Measurements from ENCODE around the gene HIVEP3.
A peak's percentile ranks its signal among the peaks of the same experiment; 100 is the strongest.

Gene HIVEP3

GRCh38 chr1:41715441-41716095 is 203.2 kb downstream of the HIVEP3 start:
- ATAC-seq = no peak

GRCh38 chr1:41714638-41715389 is 203.9 kb downstream of the HIVEP3 start:
- Mint-ChIP-seq H3K4me3 (no peak overlapping the region), H3K27ac (no peak overlapping the region), H3K9me3 (no peaks in the 10 kb centered on the region), H3K4me1 (peaks cover 22% of the 10 kb centered on the region), H3K27me3 (no peaks in the 10 kb centered on the region)
- ATAC-seq = no peak
- DNase-seq = no peak

More at GRCh38 chr1:41715441-41716095, 203.2 kb downstream of the HIVEP3 start:
- Mint-ChIP-seq H3K27me3 (no peaks in the 10 kb centered on the region), H3K4me3 (no peak overlapping the region), H3K4me1 (peaks cover 23% of the 10 kb centered on the region), H3K9me3 (no peaks in the 10 kb centered on the region), H3K27ac (no peak overlapping the region)
- no peak for DNase-seq

- Mint-ChIP-seq H3K4me3 (no peak overlapping the region), H3K27ac (peak overlapping the region in 1 of 2 donors; percentile 74), H3K9me3 (no peaks in the 10 kb centered on the region), H3K4me1 (peaks cover 28% of the 10 kb centered on the region), H3K27me3 (no peaks in the 10 kb centered on the region)
- ATAC-seq = no peak
- DNase-seq = no peak
Observed at GRCh38 chr1:41713557-41714327, 205.0 kb downstream of the HIVEP3 start.

- Mint-ChIP-seq H3K27ac (no peak overlapping the region), H3K9me3 (no peaks in the 10 kb centered on the region), H3K4me1 (peaks cover 34% of the 10 kb centered on the region), H3K4me3 (no peak overlapping the region), H3K27me3 (no peaks in the 10 kb centered on the region)
- DNase-seq = no peak
- no peak for ATAC-seq
Observed at GRCh38 chr1:41713141-41713540, 205.6 kb downstream of the HIVEP3 start.

- Mint-ChIP-seq H3K9me3 (no peaks in the 10 kb centered on the region), H3K4me1 (peaks cover 37% of the 10 kb centered on the region), H3K4me3 (no peak overlapping the region), H3K27me3 (no peaks in the 10 kb centered on the region), H3K27ac (no peak overlapping the region)
- DNase-seq (no peak), ATAC-seq (no peak)
Observed at GRCh38 chr1:41712695-41713094, 206.0 kb downstream of the HIVEP3 start.

- Mint-ChIP-seq H3K4me3 (no peak overlapping the region), H3K27ac (no peak overlapping the region), H3K27me3 (no peaks in the 10 kb centered on the region), H3K4me1 (peaks cover 37% of the 10 kb centered on the region), H3K9me3 (no peaks in the 10 kb centered on the region)
- no peak for DNase-seq
- ATAC-seq = no peak
Observed at GRCh38 chr1:41712081-41712480, 206.6 kb downstream of the HIVEP3 start.

- peaks cover 2% of the 10 kb centered on the region for H3K27me3 Mint-ChIP-seq
- H3K27ac Mint-ChIP-seq = no peak overlapping the region
- H3K4me3 Mint-ChIP-seq = no peak overlapping the region
- DNase-seq (no peak), ATAC-seq (no peak)
- H3K4me1 Mint-ChIP-seq = peaks cover 36% of the 10 kb centered on the region
- no peaks in the 10 kb centered on the region for H3K9me3 Mint-ChIP-seq
Observed at GRCh38 chr1:41711581-41711980, 207.1 kb downstream of the HIVEP3 start.

- H3K27me3 Mint-ChIP-seq = peaks cover 6% of the 10 kb centered on the region
- no peak overlapping the region for H3K4me3 Mint-ChIP-seq
- peaks cover 30% of the 10 kb centered on the region for H3K4me1 Mint-ChIP-seq
- no peaks in the 10 kb centered on the region for H3K9me3 Mint-ChIP-seq
- H3K27ac Mint-ChIP-seq = no peak overlapping the region
- ATAC-seq = no peak
- DNase-seq = no peak
Observed at GRCh38 chr1:41710980-41711379, 207.7 kb downstream of the HIVEP3 start.

GRCh38 chr1:41709873-41710272 is 208.8 kb downstream of the HIVEP3 start:
- Mint-ChIP-seq H3K4me3 (no peak overlapping the region), H3K27ac (no peak overlapping the region), H3K27me3 (peaks cover 6% of the 10 kb centered on the region)

GRCh38 chr1:41709331-41709730 is 209.4 kb downstream of the HIVEP3 start:
- no peak for DNase-seq
- H3K4me1 Mint-ChIP-seq = peaks cover 26% of the 10 kb centered on the region
- no peak overlapping the region for H3K27ac Mint-ChIP-seq
- H3K27me3 Mint-ChIP-seq = peaks cover 6% of the 10 kb centered on the region
- no peaks in the 10 kb centered on the region for H3K9me3 Mint-ChIP-seq
- ATAC-seq = no peak
- no peak overlapping the region for H3K4me3 Mint-ChIP-seq

More at GRCh38 chr1:41709873-41710272, 208.8 kb downstream of the HIVEP3 start:
- no peaks in the 10 kb centered on the region for H3K9me3 Mint-ChIP-seq
- no peak for DNase-seq
- no peak for ATAC-seq
- H3K4me1 Mint-ChIP-seq = peaks cover 26% of the 10 kb centered on the region

- Mint-ChIP-seq H3K27me3 (peaks cover 6% of the 10 kb centered on the region), H3K27ac (no peak overlapping the region), H3K4me1 (peaks cover 26% of the 10 kb centered on the region), H3K4me3 (no peak overlapping the region), H3K9me3 (no peaks in the 10 kb centered on the region)
- DNase-seq (no peak), ATAC-seq (no peak)
Observed at GRCh38 chr1:41708332-41708731, 210.4 kb downstream of the HIVEP3 start.

- H3K4me1 Mint-ChIP-seq = peaks cover 26% of the 10 kb centered on the region
Observed at GRCh38 chr1:41707793-41708192, 210.9 kb downstream of the HIVEP3 start.

GRCh38 chr1:41705798-41706197 is 212.9 kb downstream of the HIVEP3 start:
- peaks cover 29% of the 10 kb centered on the region for H3K4me1 Mint-ChIP-seq
- peaks cover 6% of the 10 kb centered on the region for H3K27me3 Mint-ChIP-seq

More at GRCh38 chr1:41707793-41708192, 210.9 kb downstream of the HIVEP3 start:
- peaks cover 6% of the 10 kb centered on the region for H3K27me3 Mint-ChIP-seq
- H3K9me3 Mint-ChIP-seq = no peaks in the 10 kb centered on the region
- no peak overlapping the region for H3K4me3 Mint-ChIP-seq
- DNase-seq = no peak
- H3K27ac Mint-ChIP-seq = no peak overlapping the region
- no peak for ATAC-seq

GRCh38 chr1:41704196-41704595 is 214.5 kb downstream of the HIVEP3 start:
- Mint-ChIP-seq H3K4me3 (no peak overlapping the region), H3K4me1 (peaks cover 38% of the 10 kb centered on the region)

More at GRCh38 chr1:41705798-41706197, 212.9 kb downstream of the HIVEP3 start:
- H3K9me3 Mint-ChIP-seq = no peaks in the 10 kb centered on the region
- no peak for DNase-seq
- no peak for ATAC-seq
- no peak overlapping the region for H3K4me3 Mint-ChIP-seq
- H3K27ac Mint-ChIP-seq = no peak overlapping the region

GRCh38 chr1:41702771-41703170 is 216.0 kb downstream of the HIVEP3 start:
- peaks cover 37% of the 10 kb centered on the region for H3K4me1 Mint-ChIP-seq
- no peak for DNase-seq
- H3K27ac Mint-ChIP-seq = no peak overlapping the region
- no peak for ATAC-seq
- no peak overlapping the region for H3K4me3 Mint-ChIP-seq
- H3K9me3 Mint-ChIP-seq = no peaks in the 10 kb centered on the region
- H3K27me3 Mint-ChIP-seq = peaks cover 6% of the 10 kb centered on the region

More at GRCh38 chr1:41704196-41704595, 214.5 kb downstream of the HIVEP3 start:
- peaks cover 6% of the 10 kb centered on the region for H3K27me3 Mint-ChIP-seq
- DNase-seq = no peak
- H3K27ac Mint-ChIP-seq = no peak overlapping the region
- H3K9me3 Mint-ChIP-seq = no peaks in the 10 kb centered on the region
- no peak for ATAC-seq
